GM21723 (cell line): ENCODE results near the gene UBE2E2.

Source experiments
- ATAC-seq: cut with Tn5 transposase; IDR thresholded peaks from one replicate; pipeline ENCODE4 v1.9.1; 2021; ENCODE audit warnings: mild to moderate bottlenecking, moderate library complexity; ENCODE audit not compliant: unreplicated experiment

UBE2E2 gene

GRCh38 chr3:23435318-23435717 lies 232.2 kb downstream of the UBE2E2 start:
- ATAC-seq = no peak

- no peak for ATAC-seq
These were observed 232.8 kb downstream of the UBE2E2 start for GRCh38 chr3:23435904-23436303.

GRCh38 chr3:23437484-23438145 lies 234.5 kb downstream of the UBE2E2 start:
- no peak for ATAC-seq

GRCh38 chr3:23438657-23439056 lies 235.5 kb downstream of the UBE2E2 start:
- ATAC-seq = no peak

- ATAC-seq = no peak
These were observed 236.0 kb downstream of the UBE2E2 start for GRCh38 chr3:23439080-23439479.

GRCh38 chr3:23440416-23441294 lies 237.5 kb downstream of the UBE2E2 start:
- ATAC-seq = no peak

- peak; percentile 70 for ATAC-seq
These were observed 239.7 kb downstream of the UBE2E2 start for GRCh38 chr3:23442598-23443383.

- no peak for ATAC-seq
These were observed 241.3 kb downstream of the UBE2E2 start for GRCh38 chr3:23444386-23444785.

- no peak for ATAC-seq
These were observed 243.2 kb downstream of the UBE2E2 start for GRCh38 chr3:23446301-23446700.

GRCh38 chr3:23448998-23449537 lies 245.9 kb downstream of the UBE2E2 start:
- ATAC-seq = no peak

GRCh38 chr3:23450051-23450450 lies 246.9 kb downstream of the UBE2E2 start:
- no peak for ATAC-seq

- ATAC-seq = no peak
These were observed 247.7 kb downstream of the UBE2E2 start for GRCh38 chr3:23450806-23451205.

GRCh38 chr3:23452408-23452807 lies 249.3 kb downstream of the UBE2E2 start:
- ATAC-seq = no peak

GRCh38 chr3:23455084-23455483 lies 252.0 kb downstream of the UBE2E2 start:
- ATAC-seq = no peak

GRCh38 chr3:23455775-23456174 lies 252.6 kb downstream of the UBE2E2 start:
- no peak for ATAC-seq

- no peak for ATAC-seq
These were observed 254.6 kb downstream of the UBE2E2 start for GRCh38 chr3:23457697-23458096.

- no peak for ATAC-seq
These were observed 256.3 kb downstream of the UBE2E2 start for GRCh38 chr3:23459465-23459864.

GRCh38 chr3:23459889-23460546 lies 256.9 kb downstream of the UBE2E2 start:
- ATAC-seq = no peak

- ATAC-seq = no peak
These were observed 257.9 kb downstream of the UBE2E2 start for GRCh38 chr3:23461069-23461468.

GRCh38 chr3:23463791-23464190 lies 260.7 kb downstream of the UBE2E2 start:
- ATAC-seq = no peak

- no peak for ATAC-seq
These were observed 262.4 kb downstream of the UBE2E2 start for GRCh38 chr3:23465569-23465968.
